HepG2 (cell line): ENCODE measurements around the gene POMT2. TPM values are rescaled to one million over a fixed set of nuclear protein-coding genes. Genes with fewer than 3 reads are reported as not detected.
A peak's percentile ranks its signal among the peaks of the same experiment; 100 is the strongest.

Experiments
- ATF1 ChIP-seq: IDR thresholded peaks from 2 replicates; pipeline ENCODE4 v1.6.1; 2016; ENCODE audit warnings: mild to moderate bottlenecking, control low read depth
- CEBPB ChIP-seq: IDR thresholded peaks from 2 replicates; pipeline ENCODE4 v1.6.1; 2011; ENCODE audit warnings: low read depth, low read length, improper control_type of control experiment, borderline replicate concordance
- DMAP1 ChIP-seq: IDR thresholded peaks from 2 replicates; pipeline ENCODE4 v1.6.1; 2016
- ERF ChIP-seq: IDR thresholded peaks from 2 replicates; pipeline ENCODE4 v1.6.1; 2018; ENCODE audit warnings: missing biosample characterization, missing genetic modification reagents
- FOXK2 ChIP-seq: fragments of 450-650 bp; IDR thresholded peaks from 2 replicates; pipeline ENCODE4 v1.6.1; 2016
- FOXP1 ChIP-seq, 2 experiments: fragments of 450-650 bp in 1 of 2; IDR thresholded peaks; 2 replicates each; pipeline ENCODE4 v1.6.1; 2017 to 2018; ENCODE audit warnings: antibody characterized with exemption in 1 of 2
- GFI1 ChIP-seq: sonication (generic); formaldehyde crosslinking; IDR thresholded peaks from 2 replicates; pipeline ENCODE4 v1.5.0; 2020; ENCODE audit warnings: missing genetic modification reagents, mild to moderate bottlenecking, borderline replicate concordance
- HDAC2 ChIP-seq: sonication (generic); formaldehyde crosslinking; IDR thresholded peaks from 2 replicates; pipeline ENCODE4 v1.4.0; 2020; ENCODE audit warnings: missing genetic modification reagents
- HNF4G ChIP-seq, 2 experiments: sonication (generic) in 1 of 2; formaldehyde crosslinking in 1 of 2; IDR thresholded peaks; 2 replicates each; pipeline versions ENCODE4 v1.4.0 to v1.6.1; 2011 to 2020; ENCODE audit warnings: borderline replicate concordance in 2 of 2, low read depth in 2 of 2, mild to moderate bottlenecking in 2 of 2, low read length in 1 of 2, missing genetic modification reagents in 1 of 2, moderate library complexity in 1 of 2
- ISL2 ChIP-seq: sonication (generic); formaldehyde crosslinking; IDR thresholded peaks from 2 replicates; pipeline ENCODE4 v1.5.0; 2020; ENCODE audit warnings: missing genetic modification reagents
- MIER3 ChIP-seq: IDR thresholded peaks from 2 replicates; pipeline ENCODE4 v1.6.1; 2016; ENCODE audit warnings: missing compliant biosample characterization, borderline replicate concordance
- MIXL1 ChIP-seq: IDR thresholded peaks from 2 replicates; pipeline ENCODE4 v1.6.1; 2016
- MTA1 ChIP-seq: sonication (generic); formaldehyde crosslinking; IDR thresholded peaks from 2 replicates; pipeline ENCODE4 v1.4.0; 2020; ENCODE audit warnings: missing genetic modification reagents, mild to moderate bottlenecking, borderline replicate concordance
- PITX1 ChIP-seq: sonication (generic); formaldehyde crosslinking; IDR thresholded peaks from 2 replicates; pipeline ENCODE4 v1.5.1; 2020; ENCODE audit warnings: mild to moderate bottlenecking, missing genetic modification reagents
- SIN3A ChIP-seq: IDR thresholded peaks from 2 replicates; pipeline ENCODE4 v1.6.1; 2011; ENCODE audit warnings: low read depth, mild to moderate bottlenecking, control low read depth, low read length, borderline replicate concordance
- SP5 ChIP-seq: IDR thresholded peaks from 2 replicates; pipeline ENCODE4 v1.6.1; 2016; ENCODE audit warnings: low read depth, borderline replicate concordance
- TBL1XR1 ChIP-seq: fragments of 150-350 bp; IDR thresholded peaks from 2 replicates; pipeline ENCODE4 v1.6.1; 2014; ENCODE audit warnings: borderline replicate concordance, low read length; ENCODE audit not compliant: partially characterized antibody
- TCF7L2 ChIP-seq: IDR thresholded peaks from 2 replicates; pipeline ENCODE4 v1.6.1; 2011; ENCODE audit warnings: mild to moderate bottlenecking, low read depth, low read length, moderate library complexity
- ZFP41 ChIP-seq: sonication (generic); formaldehyde crosslinking; IDR thresholded peaks from 2 replicates; pipeline ENCODE4 v1.4.0; 2020; ENCODE audit warnings: mild to moderate bottlenecking, missing genetic modification reagents, borderline replicate concordance
- ZFP82 ChIP-seq: sonication (generic); formaldehyde crosslinking; IDR thresholded peaks from 2 replicates; pipeline ENCODE4 v1.5.1; 2020; ENCODE audit warnings: mild to moderate bottlenecking, missing genetic modification reagents, borderline replicate concordance
- ZNF331 ChIP-seq: sonication (generic); formaldehyde crosslinking; IDR thresholded peaks from 2 replicates; pipeline ENCODE4 v1.4.0; 2020; ENCODE audit warnings: missing genetic modification reagents
- polyA plus RNA-seq, 8 experiments: library from polyadenylated mRNA; depleted of rRNA in 3 of 8; stranded (reverse) in 7 of 8; unstranded in 1 of 8; fragments of >200 nt; fragmentation: Illumina TruSeq in 4 of 8; extraction: Trizol in 4 of 8; gene quantifications; 2 replicates each; pipeline versions ENCODE4 v1.2.1 to v1.2.3, GENCODE V29; 2011 to 2016; ENCODE audit warnings: low read depth in 4 of 8, missing spikeins in 1 of 8, mixed read lengths in 1 of 8; ENCODE audit not compliant: insufficient read depth in 1 of 8
- total RNA-seq, 5 experiments: library from RNA; depleted of rRNA; stranded (reverse); fragments of >200 nt; fragmentation: Illumina TruSeq; extraction: Trizol; gene quantifications; 2 replicates each; pipeline ENCODE4 v1.2.3, GENCODE V29; 2016; ENCODE audit warnings: low read depth in 1 of 5
- TF ChIP-seq, protein P1 (sequence below): sonication (generic); formaldehyde crosslinking; IDR thresholded peaks from 2 replicates; pipeline ENCODE4 v1.4.0; 2020; ENCODE audit warnings: missing genetic modification reagents
- TF ChIP-seq, protein P2 (sequence below): IDR thresholded peaks from 2 replicates; pipeline ENCODE4 v1.6.1; 2012; ENCODE audit warnings: inconsistent platforms
- TF ChIP-seq, protein P3 (sequence below): sonication (generic); formaldehyde crosslinking; IDR thresholded peaks from 2 replicates; pipeline ENCODE4 v1.4.0; 2020; ENCODE audit warnings: missing genetic modification reagents

The POMT2 gene
- total and polyA plus RNA-seq, 2 of the 13 experiments (the other 11 are each of a cell fraction or from before 2014, with no cell fraction given), result 15.3 to 15.9 TPM

DNA sequence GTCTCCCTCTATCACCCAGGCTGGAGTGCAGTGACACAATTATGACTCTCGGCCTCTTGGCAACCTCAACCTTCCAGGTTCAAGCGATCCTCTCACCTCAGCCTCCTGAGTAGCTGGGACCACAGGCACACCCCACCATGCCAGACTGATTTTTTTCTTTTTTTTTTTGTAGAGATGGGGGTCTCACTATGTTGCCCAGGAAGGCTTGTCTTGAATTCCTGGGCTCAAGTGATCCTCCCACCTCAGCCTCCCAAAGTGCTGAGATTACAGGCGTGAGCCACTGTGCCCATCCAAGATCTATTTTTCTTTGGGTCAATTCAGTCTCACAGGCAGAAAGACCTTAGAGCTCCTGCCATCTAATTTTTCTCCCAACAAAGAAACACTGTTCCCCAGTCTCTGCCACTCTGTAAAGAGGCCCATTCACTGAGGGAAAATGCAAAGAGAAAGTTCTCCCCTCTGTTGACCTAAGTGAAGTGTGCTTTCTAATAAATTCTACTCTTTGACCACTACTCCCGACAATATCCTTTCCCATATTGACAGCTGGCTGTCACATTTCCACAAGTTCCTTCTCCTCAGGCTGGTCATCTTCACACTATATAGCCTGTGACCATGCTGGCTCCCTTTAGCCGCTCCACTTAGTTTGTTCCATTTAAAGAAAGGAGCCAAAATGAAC is 32.9 kb upstream of the POMT2 start (continued):
- TF ChIP-seq, protein P1, sequence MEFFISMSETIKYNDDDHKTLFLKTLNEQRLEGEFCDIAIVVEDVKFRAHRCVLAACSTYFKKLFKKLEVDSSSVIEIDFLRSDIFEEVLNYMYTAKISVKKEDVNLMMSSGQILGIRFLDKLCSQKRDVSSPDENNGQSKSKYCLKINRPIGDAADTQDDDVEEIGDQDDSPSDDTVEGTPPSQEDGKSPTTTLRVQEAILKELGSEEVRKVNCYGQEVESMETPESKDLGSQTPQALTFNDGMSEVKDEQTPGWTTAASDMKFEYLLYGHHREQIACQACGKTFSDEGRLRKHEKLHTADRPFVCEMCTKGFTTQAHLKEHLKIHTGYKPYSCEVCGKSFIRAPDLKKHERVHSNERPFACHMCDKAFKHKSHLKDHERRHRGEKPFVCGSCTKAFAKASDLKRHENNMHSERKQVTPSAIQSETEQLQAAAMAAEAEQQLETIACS (CRISPR knock-in tag), result no peak
- TF ChIP-seq PITX1 (CRISPR knock-in tag) (0 out of 2 replicates have a peak, but pooled peaks have one; percentile 18), FOXK2 (peak; percentile 38; the same call in 1 of the 2 replicates), CEBPB (no peak), ERF (CRISPR knock-in tag) (0 out of 2 replicates have a peak, but pooled peaks have one; percentile 40), MIER3 (0 out of 2 replicates have a peak, but pooled peaks have one; percentile 34), MTA1 (CRISPR knock-in tag) (no peak), FOXP1 (IDR thresholded peaks at IDR 0.05) (no peak), FOXP1 (CRISPR knock-in tag; IDR thresholded peaks at IDR 0.05) (peak; percentile 26; the same call in 1 of the 2 replicates), ISL2 (CRISPR knock-in tag) (0 out of 2 replicates have a peak, but pooled peaks have one; percentile 45), HNF4G (IDR thresholded peaks at IDR 0.05; ENCODE audit: borderline replicate concordance, low read depth, low read length) (peak; percentile 27; the same call in 1 of the 2 replicates), HNF4G (CRISPR knock-in tag; IDR thresholded peaks at IDR 0.05; ENCODE audit: borderline replicate concordance, low read depth) (no peak), ZFP41 (no peak), ZFP82 (no peak), TBL1XR1 (peak; percentile 67), SIN3A (peak; percentile 46; the same call in 1 of the 2 replicates), GFI1 (CRISPR knock-in tag) (peak; percentile 40; the same call in 1 of the 2 replicates), SP5 (CRISPR knock-in tag) (no peak), TCF7L2 (no peak), MIXL1 (CRISPR knock-in tag) (peak; percentile 36; the same call in 1 of the 2 replicates), ATF1 (CRISPR knock-in tag) (no peak), ZNF331 (peak; percentile 39; the same call in 1 of the 2 replicates), HDAC2 (CRISPR knock-in tag) (peak; percentile 65; the same call in 1 of the 2 replicates), DMAP1 (CRISPR knock-in tag) (no peak)
- TF ChIP-seq, protein P2, sequence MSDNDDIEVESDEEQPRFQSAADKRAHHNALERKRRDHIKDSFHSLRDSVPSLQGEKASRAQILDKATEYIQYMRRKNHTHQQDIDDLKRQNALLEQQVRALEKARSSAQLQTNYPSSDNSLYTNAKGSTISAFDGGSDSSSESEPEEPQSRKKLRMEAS, result peak; percentile 35; the same call in 1 of the 2 replicates
- TF ChIP-seq, protein P3, sequence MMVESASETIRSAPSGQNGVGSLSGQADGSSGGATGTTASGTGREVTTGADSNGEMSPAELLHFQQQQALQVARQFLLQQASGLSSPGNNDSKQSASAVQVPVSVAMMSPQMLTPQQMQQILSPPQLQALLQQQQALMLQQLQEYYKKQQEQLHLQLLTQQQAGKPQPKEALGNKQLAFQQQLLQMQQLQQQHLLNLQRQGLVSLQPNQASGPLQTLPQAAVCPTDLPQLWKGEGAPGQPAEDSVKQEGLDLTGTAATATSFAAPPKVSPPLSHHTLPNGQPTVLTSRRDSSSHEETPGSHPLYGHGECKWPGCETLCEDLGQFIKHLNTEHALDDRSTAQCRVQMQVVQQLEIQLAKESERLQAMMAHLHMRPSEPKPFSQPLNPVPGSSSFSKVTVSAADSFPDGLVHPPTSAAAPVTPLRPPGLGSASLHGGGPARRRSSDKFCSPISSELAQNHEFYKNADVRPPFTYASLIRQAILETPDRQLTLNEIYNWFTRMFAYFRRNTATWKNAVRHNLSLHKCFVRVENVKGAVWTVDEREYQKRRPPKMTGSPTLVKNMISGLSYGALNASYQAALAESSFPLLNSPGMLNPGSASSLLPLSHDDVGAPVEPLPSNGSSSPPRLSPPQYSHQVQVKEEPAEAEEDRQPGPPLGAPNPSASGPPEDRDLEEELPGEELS (CRISPR knock-in tag), result 0 out of 2 replicates have a peak, but pooled peaks have one; percentile 22
